ENCODE results near the gene AVPR1A.
"Not testable (repeated sequence)": the region's sequence is repeated elsewhere in the genome, so short reads cannot be mapped to it uniquely, and the experiment has no call there.

AVPR1A gene

GRCh38 chr12:63150713-63151622 is at the start of gene AVPR1A:
TSS of gene AVPR1A (minus strand) at chr12:63151201. CDS start at chr12:63150836, 365 bp downstream.
- H3K27ac ChIP-seq = peak within 1 kb of the TSS; percentile 65
- no peak for TF ChIP-seq ZFX (IDR thresholded peaks at IDR 0.05; ENCODE audit: borderline replicate concordance)

- no peak overlapping the region for H3K27ac ChIP-seq
- TF ChIP-seq CTCF (IDR thresholded peaks at IDR 0.05) (no peak), ZFX (IDR thresholded peaks at IDR 0.05; ENCODE audit: borderline replicate concordance) (no peak)
These were observed 45.2 kb upstream of the AVPR1A start for GRCh38 chr12:63196168-63196567.

GRCh38 chr12:63179224-63179623 is 28.2 kb upstream of the AVPR1A start:
- no peak overlapping the region for H3K27ac ChIP-seq
- TF ChIP-seq CTCF (IDR thresholded peaks at IDR 0.05) (no peak), ZFX (IDR thresholded peaks at IDR 0.05; ENCODE audit: borderline replicate concordance) (no peak)

GRCh38 chr12:63170321-63170720 is 19.3 kb upstream of the AVPR1A start:
- no peak for TF ChIP-seq CTCF (IDR thresholded peaks at IDR 0.05)
- TF ChIP-seq ZFX (IDR thresholded peaks at IDR 0.05; ENCODE audit: borderline replicate concordance) = no peak
- no peak overlapping the region for H3K27ac ChIP-seq

- not testable (repeated sequence) for H3K27ac ChIP-seq
These were observed 16.7 kb upstream of the AVPR1A start for GRCh38 chr12:63167741-63168140.

- no peak overlapping the region for H3K27ac ChIP-seq
- no peak for TF ChIP-seq ZFX (IDR thresholded peaks at IDR 0.05; ENCODE audit: borderline replicate concordance)
- TF ChIP-seq CTCF (IDR thresholded peaks at IDR 0.05) = no peak
These were observed 13.9 kb upstream of the AVPR1A start for GRCh38 chr12:63164911-63165310.

- no peak overlapping the region for H3K27ac ChIP-seq
- no peak for TF ChIP-seq CTCF (IDR thresholded peaks at IDR 0.05)
- TF ChIP-seq ZFX (IDR thresholded peaks at IDR 0.05; ENCODE audit: borderline replicate concordance) = no peak
These were observed 12.5 kb upstream of the AVPR1A start for GRCh38 chr12:63163541-63163940.

GRCh38 chr12:63155375-63155774 is 4.4 kb upstream of the AVPR1A start:
- H3K27ac ChIP-seq = no peak overlapping the region
- TF ChIP-seq CTCF (IDR thresholded peaks at IDR 0.05) (no peak), ZFX (IDR thresholded peaks at IDR 0.05; ENCODE audit: borderline replicate concordance) (no peak)

Measured in 22Rv1 (cell line).